OCI-LY7 (cell line): ENCODE measurements around the gene CDH15.

Source experiments
- CTCF ChIP-seq: fragments of 200-600 bp; sonication (generic); conservative IDR thresholded peaks from 2 replicates; pipeline ENCODE4 v1.5.1; 2014; ENCODE audit warnings: mild to moderate bottlenecking, antibody characterized with exemption, low read length, moderate library complexity, mixed read lengths
- EZH2phosphoT487 ChIP-seq: fragments of 200-600 bp; sonication (generic); IDR thresholded peaks from 2 replicates; pipeline ENCODE4 v1.6.1; 2018; ENCODE audit warnings: low read depth, borderline replicate concordance, mild to moderate bottlenecking, mixed run types, antibody characterized with exemption, low read length, moderate library complexity, mixed read lengths

DNA sequence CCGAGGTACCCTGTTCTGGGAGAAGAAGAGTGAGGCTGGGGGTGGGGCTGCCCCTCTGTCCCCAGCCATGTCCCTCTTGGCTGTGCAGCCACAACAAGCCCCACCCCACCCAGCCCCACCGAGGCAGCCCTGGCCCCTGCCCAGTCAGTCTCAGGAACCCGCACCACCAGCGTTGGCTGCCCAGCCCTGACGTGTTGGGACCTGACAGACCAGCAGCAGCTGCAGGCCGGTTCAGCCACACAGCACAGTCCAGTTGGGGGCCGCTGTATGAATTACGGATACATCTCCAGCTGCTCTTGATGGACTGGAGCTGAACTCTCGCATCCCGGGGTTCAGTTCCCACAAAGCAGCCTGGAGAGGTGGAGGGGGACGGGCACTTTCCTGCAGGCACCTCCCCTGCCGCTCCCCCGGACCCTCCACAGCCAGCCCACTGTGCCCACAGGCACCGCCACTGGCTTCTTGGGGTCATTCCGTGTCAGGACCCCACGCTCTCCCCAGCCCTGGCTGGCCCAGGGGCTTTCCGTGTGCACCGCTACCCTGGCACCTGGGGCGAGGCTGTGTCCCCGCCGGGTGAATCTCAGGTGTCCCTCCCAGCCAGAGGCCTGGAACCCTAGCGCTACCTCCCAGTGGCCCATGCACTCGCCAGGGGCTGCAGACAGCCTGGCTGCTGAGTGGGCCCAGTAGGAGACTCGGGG lies 7.1 kb downstream of the CDH15 start:
- no peak for TF ChIP-seq CTCF
- no peak for TF ChIP-seq EZH2phosphoT487
